GM23338 (cell line): Measurements from ENCODE around the gene MRPS24. TPM values are rescaled to one million over a fixed set of nuclear protein-coding genes. Genes with fewer than 3 reads are reported as not detected.

ENCODE experiments used
- ATAC-seq: fragments of 200-7000 bp; cut with Tn5 transposase; 3 replicates; pipeline ENCODE4 v1.9.1; 2020
- DNase-seq: peaks from one replicate; pipeline ENCODE4 v3.0.0-alpha.2; 2015; ENCODE audit warnings: low spot score
- H2AFZ ChIP-seq: fragments of 200-600 bp; sonication (generic); 2 replicates; pipeline ENCODE4 v1.8.0; 2016; ENCODE audit warnings: antibody characterized with exemption, mild to moderate bottlenecking, moderate library complexity
- H3F3A ChIP-seq: fragments of 200-600 bp; sonication (generic); replicated peaks from 2 replicates; pipeline ENCODE4 v1.8.0; 2017; ENCODE audit warnings: antibody characterized with exemption, mixed run types, low read depth
- H3K27ac ChIP-seq: fragments of 200-600 bp; sonication (generic); 2 replicates; pipeline ENCODE4 v1.6.1; 2016; ENCODE audit warnings: low read depth
- H3K27me3 ChIP-seq: fragments of 200-600 bp; sonication (generic); 2 replicates; pipeline ENCODE4 v1.8.0; 2016; ENCODE audit warnings: mild to moderate bottlenecking, mixed run types, moderate library complexity; ENCODE audit not compliant: insufficient read depth
- H3K36me3 ChIP-seq: fragments of 200-600 bp; sonication (generic); 2 replicates; pipeline ENCODE4 v1.8.0; 2016; ENCODE audit warnings: mild to moderate bottlenecking; ENCODE audit not compliant: insufficient read depth
- H3K4me1 ChIP-seq: fragments of 200-600 bp; sonication (generic); 2 replicates; pipeline ENCODE4 v1.8.0; 2016; ENCODE audit warnings: mild to moderate bottlenecking, moderate library complexity; ENCODE audit not compliant: insufficient read depth
- H3K4me2 ChIP-seq: fragments of 200-600 bp; sonication (generic); 2 replicates; pipeline ENCODE4 v1.7.1; 2017; ENCODE audit warnings: mixed run types
- H3K4me3 ChIP-seq: fragments of 200-600 bp; sonication (generic); 2 replicates; pipeline ENCODE4 v1.6.1; 2016; ENCODE audit warnings: mixed run types
- H3K79me2 ChIP-seq: fragments of 200-600 bp; sonication (generic); replicated peaks from 2 replicates; pipeline ENCODE4 v1.8.0; 2017; ENCODE audit warnings: mild to moderate bottlenecking; ENCODE audit not compliant: insufficient read depth
- H3K9me2 ChIP-seq: fragments of 200-600 bp; sonication (generic); 2 replicates; pipeline ENCODE4 v1.8.0; 2017; ENCODE audit not compliant: insufficient read depth
- H4K20me1 ChIP-seq: fragments of 200-600 bp; sonication (generic); replicated peaks from 2 replicates; pipeline ENCODE4 v1.8.0; 2017; ENCODE audit warnings: mild to moderate bottlenecking; ENCODE audit not compliant: insufficient read depth
- H3K27ac Mint-ChIP-seq: 2 replicates; pipeline ENCODE4 v1.8.0; 2020; ENCODE audit warnings: inconsistent platforms, mild to moderate bottlenecking, moderate library complexity, mixed read lengths
- H3K27me3 Mint-ChIP-seq: 3 replicates; pipeline ENCODE4 v1.8.0; 2022; ENCODE audit warnings: low read depth, mild to moderate bottlenecking, moderate library complexity, mixed read lengths, inconsistent platforms; ENCODE audit not compliant: insufficient read depth, poor library complexity
- H3K36me3 Mint-ChIP-seq: 3 replicates; pipeline ENCODE4 v1.8.0; 2021; ENCODE audit warnings: low read depth, mild to moderate bottlenecking, inconsistent platforms, moderate library complexity, mixed read lengths
- H3K4me1 Mint-ChIP-seq: 3 replicates; pipeline ENCODE4 v1.8.0; 2020; ENCODE audit warnings: mild to moderate bottlenecking, inconsistent platforms, mixed read lengths
- H3K4me3 Mint-ChIP-seq: 3 replicates; pipeline ENCODE4 v1.8.0; 2021; ENCODE audit warnings: moderate library complexity, mild to moderate bottlenecking, inconsistent platforms, mixed read lengths
- H3K9me3 Mint-ChIP-seq: 3 replicates; pipeline ENCODE4 v1.8.0; 2020; ENCODE audit warnings: moderate library complexity, mild to moderate bottlenecking, inconsistent platforms, mixed read lengths
- CREB1 ChIP-seq: fragments of 250-450 bp; sonication (Bioruptor Pico); IDR thresholded peaks from 2 replicates; pipeline ENCODE4 v1.5.0; 2020; ENCODE audit warnings: low read depth, mild to moderate bottlenecking, moderate library complexity
- EZH2 ChIP-seq: fragments of 200-600 bp; sonication (generic); IDR thresholded peaks from one replicate; pipeline ENCODE4 v1.8.0; 2017; ENCODE audit warnings: antibody characterized with exemption, mild to moderate bottlenecking, low read depth; ENCODE audit not compliant: unreplicated experiment
- EZH2phosphoT487 ChIP-seq: fragments of 200-600 bp; sonication (generic); IDR thresholded peaks from one replicate; pipeline ENCODE4 v1.8.1; 2018; ENCODE audit warnings: antibody characterized with exemption; ENCODE audit not compliant: unreplicated experiment
- JUNB ChIP-seq: IDR thresholded peaks from one replicate; pipeline ENCODE4 v1.6.1; 2016; ENCODE audit warnings: antibody characterized with exemption; ENCODE audit not compliant: unreplicated experiment
- NANOG ChIP-seq: IDR thresholded peaks from 2 replicates; pipeline ENCODE4 v1.6.1; 2016; ENCODE audit warnings: antibody characterized with exemption, borderline replicate concordance
- POLR2AphosphoS5 ChIP-seq: IDR thresholded peaks from 2 replicates; pipeline ENCODE4 v1.6.1; 2016; ENCODE audit warnings: antibody characterized with exemption, low read depth
- REST ChIP-seq: IDR thresholded peaks from one replicate; pipeline ENCODE4 v1.6.1; 2018; ENCODE audit warnings: antibody characterized with exemption; ENCODE audit not compliant: unreplicated experiment
- STAT1 ChIP-seq: IDR thresholded peaks from one replicate; pipeline ENCODE4 v1.6.1; 2016; ENCODE audit warnings: antibody characterized with exemption; ENCODE audit not compliant: unreplicated experiment
- ZNF114 ChIP-seq: fragments of 250-450 bp; sonication (Bioruptor Pico); IDR thresholded peaks from 2 replicates; pipeline ENCODE4 v1.5.0; 2020; ENCODE audit warnings: mild to moderate bottlenecking, moderate library complexity
- ZNF331 ChIP-seq: fragments of 250-450 bp; sonication (Bioruptor Pico); IDR thresholded peaks from 2 replicates; pipeline ENCODE4 v1.5.0; 2020; ENCODE audit warnings: low read depth, mild to moderate bottlenecking, moderate library complexity
- ZNF462 ChIP-seq: fragments of 250-450 bp; sonication (Bioruptor Pico); IDR thresholded peaks from 2 replicates; pipeline ENCODE4 v1.5.0; 2020; ENCODE audit warnings: mild to moderate bottlenecking, moderate library complexity
- polyA plus RNA-seq: library from polyadenylated mRNA; unstranded; fragments of >200 nt; fragmentation: Nextera tagmentation; extraction: Ambion mirVana; gene quantifications from 2 replicates; pipeline ENCODE4 v1.2.1, GENCODE V29; 2016
- total RNA-seq: library from RNA; depleted of rRNA; stranded (reverse); fragments of >200 nt; shearing (Covaris generic); gene quantifications from 2 replicates; pipeline ENCODE4 v1.2.3, GENCODE V29; 2014
- TF ChIP-seq, protein P1 (sequence below): IDR thresholded peaks from 2 replicates; pipeline ENCODE4 v1.6.1; 2016; ENCODE audit warnings: antibody characterized with exemption
- TF ChIP-seq, protein P2 (sequence below), 2 experiments: fragments of 200-600 bp in 1 of 2; sonication (generic) in 1 of 2; conservative IDR thresholded peaks; 2 replicates each; pipeline versions ENCODE4 v1.5.1 to v1.6.1; 2016 to 2017; ENCODE audit warnings: antibody characterized with exemption in 2 of 2, low read depth in 2 of 2, mild to moderate bottlenecking in 2 of 2, moderate library complexity in 1 of 2

The MRPS24 gene
- total and polyA plus RNA-seq, 2 experiments from 2014 or later: 82.9 to 152 TPM

DNA sequence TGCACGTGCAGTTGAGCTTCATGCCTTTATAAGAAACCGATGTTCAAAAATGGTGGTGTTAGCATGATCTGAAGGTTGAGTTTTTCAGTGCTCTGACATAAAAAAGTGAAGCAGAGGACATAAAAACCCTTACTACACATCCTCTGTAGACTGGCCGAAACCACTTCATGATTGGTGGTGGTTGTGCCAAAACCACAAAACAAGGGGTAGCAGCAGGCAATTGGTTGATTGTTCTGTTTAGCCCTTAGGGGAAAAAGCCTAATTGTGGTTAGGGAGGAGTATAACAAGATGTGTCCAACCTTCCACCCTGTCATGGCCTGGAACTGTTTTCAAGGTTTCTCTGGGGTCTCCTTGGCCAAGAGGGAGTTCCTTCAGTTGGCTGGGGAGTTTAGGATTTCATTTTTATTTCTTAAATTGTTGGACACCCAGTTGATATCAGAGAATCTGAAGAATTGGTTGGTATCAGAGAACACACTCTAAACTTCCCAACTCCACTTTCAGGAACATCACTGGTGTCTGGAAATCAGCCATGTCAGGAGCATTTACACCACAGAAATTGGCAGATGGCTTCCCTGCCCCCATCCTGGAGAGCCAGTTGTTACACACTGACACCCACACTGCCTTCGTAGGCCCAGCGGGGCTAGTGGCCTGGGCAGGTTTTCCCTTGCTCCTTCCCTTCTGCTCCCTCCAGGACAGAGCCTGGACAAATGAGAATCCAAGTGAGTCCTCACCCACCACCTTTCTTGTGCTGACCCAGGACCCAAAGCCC, 18.8 kb downstream of the MRPS24 start:
- Mint-ChIP-seq H3K27ac (no peak overlapping the region), H3K4me3 (no peak overlapping the region), H3K27me3 (peaks cover 3% of the 10 kb centered on the region), H3K9me3 (peaks cover 9% of the 10 kb centered on the region; the same call in 2 of the 3 replicates), H3K36me3 (peaks cover 3% of the 10 kb centered on the region; the same call in 1 of the 3 replicates), H3K4me1 (no peaks in the 10 kb centered on the region; the same call in 2 of the 3 replicates)
- no peak for DNase-seq
- H3K4me3 ChIP-seq: no peak overlapping the region
- H3K27me3 ChIP-seq: no peaks in the 10 kb centered on the region
- no peaks in the 10 kb centered on the region for H3K36me3 ChIP-seq
- TF ChIP-seq STAT1 (no peak), ZNF114 (CRISPR knock-in tag) (no peak), POLR2AphosphoS5 (no peak), ZNF462 (CRISPR knock-in tag) (no peak), JUNB (no peak), CREB1 (no peak), NANOG (no peak), EZH2phosphoT487 (no peak), EZH2 (no peak), ZNF331 (CRISPR knock-in tag) (no peak), REST (no peak)
- TF ChIP-seq, protein P1, sequence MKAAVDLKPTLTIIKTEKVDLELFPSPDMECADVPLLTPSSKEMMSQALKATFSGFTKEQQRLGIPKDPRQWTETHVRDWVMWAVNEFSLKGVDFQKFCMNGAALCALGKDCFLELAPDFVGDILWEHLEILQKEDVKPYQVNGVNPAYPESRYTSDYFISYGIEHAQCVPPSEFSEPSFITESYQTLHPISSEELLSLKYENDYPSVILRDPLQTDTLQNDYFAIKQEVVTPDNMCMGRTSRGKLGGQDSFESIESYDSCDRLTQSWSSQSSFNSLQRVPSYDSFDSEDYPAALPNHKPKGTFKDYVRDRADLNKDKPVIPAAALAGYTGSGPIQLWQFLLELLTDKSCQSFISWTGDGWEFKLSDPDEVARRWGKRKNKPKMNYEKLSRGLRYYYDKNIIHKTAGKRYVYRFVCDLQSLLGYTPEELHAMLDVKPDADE: no peak
- TF ChIP-seq, protein P2, sequence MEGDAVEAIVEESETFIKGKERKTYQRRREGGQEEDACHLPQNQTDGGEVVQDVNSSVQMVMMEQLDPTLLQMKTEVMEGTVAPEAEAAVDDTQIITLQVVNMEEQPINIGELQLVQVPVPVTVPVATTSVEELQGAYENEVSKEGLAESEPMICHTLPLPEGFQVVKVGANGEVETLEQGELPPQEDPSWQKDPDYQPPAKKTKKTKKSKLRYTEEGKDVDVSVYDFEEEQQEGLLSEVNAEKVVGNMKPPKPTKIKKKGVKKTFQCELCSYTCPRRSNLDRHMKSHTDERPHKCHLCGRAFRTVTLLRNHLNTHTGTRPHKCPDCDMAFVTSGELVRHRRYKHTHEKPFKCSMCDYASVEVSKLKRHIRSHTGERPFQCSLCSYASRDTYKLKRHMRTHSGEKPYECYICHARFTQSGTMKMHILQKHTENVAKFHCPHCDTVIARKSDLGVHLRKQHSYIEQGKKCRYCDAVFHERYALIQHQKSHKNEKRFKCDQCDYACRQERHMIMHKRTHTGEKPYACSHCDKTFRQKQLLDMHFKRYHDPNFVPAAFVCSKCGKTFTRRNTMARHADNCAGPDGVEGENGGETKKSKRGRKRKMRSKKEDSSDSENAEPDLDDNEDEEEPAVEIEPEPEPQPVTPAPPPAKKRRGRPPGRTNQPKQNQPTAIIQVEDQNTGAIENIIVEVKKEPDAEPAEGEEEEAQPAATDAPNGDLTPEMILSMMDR (conservative IDR thresholded peaks at IDR 0.05; ENCODE audit: low read depth in 2 of 2): no peak
- H3K4me1 ChIP-seq: peaks cover 4% of the 10 kb centered on the region; the same call in 1 of the 2 replicates
- no peak overlapping the region for H2AFZ ChIP-seq
- H3K79me2 ChIP-seq: no peaks in the 10 kb centered on the region
- no peak for ATAC-seq
- H3K9me2 ChIP-seq: no peaks in the 10 kb centered on the region
- no peaks in the 10 kb centered on the region for H4K20me1 ChIP-seq
- no peak overlapping the region for H3K4me2 ChIP-seq
- no peaks in the 10 kb centered on the region for H3F3A ChIP-seq
- H3K27ac ChIP-seq: no peak overlapping the region
